Large intestine (tissue), 3 donors: ENCODE results near the gene KCNN4. TPM values are rescaled to one million over a fixed set of nuclear protein-coding genes. Genes with fewer than 3 reads are reported as not detected.

ENCODE experiments used
- DNase-seq, 2 donors: peaks; one replicate each; pipeline versions ENCODE4 v3.0.0 to v3.0.0-alpha.2; 2013
- H3K27ac ChIP-seq: one replicate; pipeline ENCODE4 v1.5.1; 2013; ENCODE audit warnings: low read length
- H3K27me3 ChIP-seq: 2 replicates; pipeline ENCODE4 v1.6.1; 2013; ENCODE audit warnings: low read length; ENCODE audit not compliant: control insufficient read depth, insufficient read depth
- H3K36me3 ChIP-seq: 2 replicates; pipeline ENCODE4 v1.6.1; 2013; ENCODE audit warnings: low read length; ENCODE audit not compliant: control insufficient read depth, insufficient read depth
- H3K4me1 ChIP-seq: one replicate; pipeline ENCODE4 v1.6.1; 2013; ENCODE audit warnings: low read length; ENCODE audit not compliant: control insufficient read depth, insufficient read depth
- H3K4me3 ChIP-seq: one replicate; pipeline ENCODE4 v1.5.1; 2013; ENCODE audit warnings: low read length
- H3K9me3 ChIP-seq: one replicate; pipeline ENCODE4 v1.6.1; 2013; ENCODE audit warnings: mild to moderate bottlenecking, low read depth, low read length, moderate library complexity; ENCODE audit not compliant: control insufficient read depth
- WGBS: methylation state at CpG from one replicate; pipeline ENCODE4 v1.1.5; 2013; ENCODE audit warnings: low lambda C conversion rate; ENCODE audit not compliant: insufficient coverage; 5-methylcytosine and 5-hydroxymethylcytosine counted together
- polyA plus RNA-seq: library from polyadenylated mRNA; unstranded; fragments of 120-200 nt; gene quantifications from one replicate; pipeline ENCODE4 v1.2.1, GENCODE V29; 2013

KCNN4 gene
- polyA plus RNA-seq, 1 donor, result 1.3 TPM

DNA sequence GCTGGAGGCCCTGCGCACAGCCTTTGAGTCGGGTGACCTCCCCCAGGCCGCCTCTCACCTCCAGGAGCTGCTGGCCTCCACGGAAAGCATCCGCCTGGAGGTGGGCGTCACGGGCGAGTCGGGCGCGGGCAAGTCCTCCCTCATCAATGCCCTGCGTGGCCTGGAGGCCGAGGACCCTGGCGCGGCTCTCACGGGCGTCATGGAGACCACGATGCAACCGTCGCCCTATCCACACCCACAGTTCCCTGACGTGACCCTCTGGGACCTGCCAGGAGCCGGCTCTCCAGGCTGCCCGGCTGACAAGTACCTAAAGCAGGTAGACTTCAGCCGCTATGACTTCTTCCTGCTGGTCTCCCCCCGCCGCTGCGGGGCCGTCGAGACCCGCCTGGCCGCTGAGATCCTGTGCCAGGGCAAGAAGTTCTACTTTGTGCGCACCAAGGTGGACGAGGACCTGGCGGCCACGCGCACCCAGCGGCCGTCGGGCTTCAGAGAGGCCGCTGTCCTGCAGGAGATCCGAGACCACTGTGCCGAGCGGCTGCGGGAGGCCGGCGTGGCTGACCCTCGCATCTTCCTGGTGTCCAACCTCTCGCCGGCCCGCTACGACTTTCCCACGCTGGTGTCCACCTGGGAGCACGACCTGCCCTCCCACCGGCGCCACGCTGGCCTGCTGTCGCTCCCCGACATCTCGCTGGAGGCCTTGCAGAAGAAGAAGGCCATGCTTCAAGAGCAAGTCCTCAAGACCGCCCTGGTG lies 62.0 kb downstream of the KCNN4 start:
- DNase-seq, result no peak
- Histone ChIP-seq H3K9me3 (peaks cover 4% of the 10 kb centered on the region), H3K4me3 (no peak overlapping the region), H3K4me1 (no peaks in the 10 kb centered on the region), H3K27me3 (no peaks in the 10 kb centered on the region), H3K36me3 (no peaks in the 10 kb centered on the region), H3K27ac (no peak overlapping the region)
- WGBS, result no CpG with 5 or more reads among the region's 60 CpGs

Other genes starting within 250 kb of the KCNN4 start
- gene ZNF575, start 247.8 kb downstream of the KCNN4 start, polyA plus RNA-seq, result 4.0 TPM
- 47.4 TPM for gene XRCC1, start 205.4 kb downstream of the KCNN4 start, polyA plus RNA-seq
- gene PINLYP, start 205.2 kb downstream of the KCNN4 start, polyA plus RNA-seq, result 16.4 TPM
- 11.5 TPM for gene IRGQ, start 184.8 kb downstream of the KCNN4 start, polyA plus RNA-seq
- gene ZNF576, start 184.4 kb downstream of the KCNN4 start, polyA plus RNA-seq, result 13.5 TPM
- 1.5 TPM for gene SRRM5, start 168.9 kb downstream of the KCNN4 start, polyA plus RNA-seq
- 40.4 TPM for gene ZNF428, start 161.3 kb downstream of the KCNN4 start, polyA plus RNA-seq
- 13.6 TPM for gene CADM4, start 141.1 kb downstream of the KCNN4 start, polyA plus RNA-seq
- 5.7 TPM for gene PLAUR, start 110.8 kb downstream of the KCNN4 start, polyA plus RNA-seq
- gene IRGC, start 64.9 kb downstream of the KCNN4 start, polyA plus RNA-seq, result 0.03 TPM
- gene SMG9, start 26.0 kb downstream of the KCNN4 start, polyA plus RNA-seq, result 36.2 TPM
- 0.81 TPM for gene LYPD5, start 21.5 kb upstream of the KCNN4 start, polyA plus RNA-seq
- gene ZNF283, start 46.3 kb upstream of the KCNN4 start, polyA plus RNA-seq, result 15.8 TPM
- gene ZNF404, start 103.0 kb upstream of the KCNN4 start, polyA plus RNA-seq, result 10.4 TPM
- gene ZNF45, start 154.3 kb upstream of the KCNN4 start, polyA plus RNA-seq, result 17.7 TPM
- gene ZNF221, start 170.3 kb upstream of the KCNN4 start, polyA plus RNA-seq, result 3.5 TPM
- gene ZNF155, start 203.2 kb upstream of the KCNN4 start, polyA plus RNA-seq, result 7.7 TPM
- gene ZNF230, start 222.0 kb upstream of the KCNN4 start, polyA plus RNA-seq, result 5.7 TPM
- 6.7 TPM for gene ZNF222, start 244.4 kb upstream of the KCNN4 start, polyA plus RNA-seq